ENCODE data around the gene HTR7.

HTR7 gene

GRCh38 chr10:90722832-90723231, 135.0 kb downstream of the HTR7 start:
- TF ChIP-seq EP300 (IDR thresholded peaks at IDR 0.05; ENCODE audit: borderline replicate concordance) (no peak), REST (IDR thresholded peaks at IDR 0.05; ENCODE audit: low read depth) (no peak), MAX (IDR thresholded peaks at IDR 0.05) (no peak), RAD21 (IDR thresholded peaks at IDR 0.05; ENCODE audit: low read depth) (no peak), YY1 (IDR thresholded peaks at IDR 0.05; ENCODE audit: low read depth) (no peak), FOXM1 (IDR thresholded peaks at IDR 0.05; ENCODE audit: borderline replicate concordance, low read depth) (no peak), ZBTB7A (IDR thresholded peaks at IDR 0.05; ENCODE audit: low read depth) (no peak), NFIC (IDR thresholded peaks at IDR 0.05) (no peak)

- no peak for TF ChIP-seq YY1 (IDR thresholded peaks at IDR 0.05; ENCODE audit: low read depth)
- TF ChIP-seq ZBTB7A (IDR thresholded peaks at IDR 0.05; ENCODE audit: low read depth), result no peak
- peak; percentile 23; the same call in 1 of the 2 replicates for TF ChIP-seq RAD21 (IDR thresholded peaks at IDR 0.05; ENCODE audit: low read depth)
These were observed 139.7 kb downstream of the HTR7 start for GRCh38 chr10:90718182-90718581.

GRCh38 chr10:90712529-90712928, 145.3 kb downstream of the HTR7 start:
- no peak for TF ChIP-seq TCF12 (IDR thresholded peaks at IDR 0.05; ENCODE audit: low read depth)
- TF ChIP-seq YY1 (IDR thresholded peaks at IDR 0.05; ENCODE audit: low read depth), result no peak
- TF ChIP-seq EGR1 (IDR thresholded peaks at IDR 0.05), result no peak
- TF ChIP-seq EP300 (IDR thresholded peaks at IDR 0.05; ENCODE audit: borderline replicate concordance), result no peak
- no peak for TF ChIP-seq NFIC (IDR thresholded peaks at IDR 0.05)
- TF ChIP-seq TAF1 (IDR thresholded peaks at IDR 0.05; ENCODE audit: low read depth), result no peak
- TF ChIP-seq ZBTB7A (IDR thresholded peaks at IDR 0.05; ENCODE audit: low read depth), result no peak
- no peak for TF ChIP-seq TEAD4 (IDR thresholded peaks at IDR 0.05)
- no peak for TF ChIP-seq CREB1 (IDR thresholded peaks at IDR 0.05; ENCODE audit: low read depth)
- TF ChIP-seq MAX (IDR thresholded peaks at IDR 0.05), result no peak
- TF ChIP-seq FOXM1 (IDR thresholded peaks at IDR 0.05; ENCODE audit: borderline replicate concordance, low read depth), result no peak
- no peak for TF ChIP-seq CEBPB (IDR thresholded peaks at IDR 0.05)
- no peak for TF ChIP-seq REST (IDR thresholded peaks at IDR 0.05; ENCODE audit: low read depth)
- no peak for TF ChIP-seq RAD21 (IDR thresholded peaks at IDR 0.05; ENCODE audit: low read depth)
- no peak for TF ChIP-seq USF1 (IDR thresholded peaks at IDR 0.05)

GRCh38 chr10:90709727-90710126, 148.1 kb downstream of the HTR7 start:
- no peak for TF ChIP-seq TCF12 (IDR thresholded peaks at IDR 0.05; ENCODE audit: low read depth)

GRCh38 chr10:90707657-90708056, 150.2 kb downstream of the HTR7 start:
- TF ChIP-seq REST (IDR thresholded peaks at IDR 0.05; ENCODE audit: low read depth) (no peak), ZBTB7A (IDR thresholded peaks at IDR 0.05; ENCODE audit: low read depth) (no peak), EP300 (IDR thresholded peaks at IDR 0.05; ENCODE audit: borderline replicate concordance) (no peak), MAX (IDR thresholded peaks at IDR 0.05) (no peak), TEAD4 (IDR thresholded peaks at IDR 0.05) (no peak), CEBPB (IDR thresholded peaks at IDR 0.05) (no peak), NFIC (IDR thresholded peaks at IDR 0.05) (no peak), EGR1 (IDR thresholded peaks at IDR 0.05) (no peak), YY1 (IDR thresholded peaks at IDR 0.05; ENCODE audit: low read depth) (no peak), FOXM1 (IDR thresholded peaks at IDR 0.05; ENCODE audit: borderline replicate concordance, low read depth) (no peak)

Measured in Ishikawa (cell line).